Measurements from ENCODE around the gene SND1.
"Not testable (repeated sequence)": the region's sequence is repeated elsewhere in the genome, so short reads cannot be mapped to it uniquely, and the experiment has no call there.

The SND1 gene

DNA sequence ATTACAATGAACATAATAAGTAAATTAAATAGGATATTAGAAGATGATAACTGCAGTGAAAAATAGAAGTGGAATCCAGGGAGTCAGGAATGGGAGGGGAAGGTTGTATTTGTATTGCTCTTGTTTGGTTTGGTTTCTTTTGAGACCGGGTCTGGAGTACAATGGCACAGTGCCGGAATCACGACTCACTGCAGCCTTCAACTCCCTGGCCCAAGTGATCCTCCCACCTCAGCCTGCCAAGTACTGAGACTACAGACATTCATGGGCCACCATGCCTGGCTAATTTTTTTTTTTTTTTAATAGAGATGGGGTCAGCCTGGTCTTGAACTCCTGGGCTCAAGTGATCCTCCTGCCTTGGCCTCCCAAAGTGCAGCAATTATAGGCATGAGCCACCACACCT is 439.1 kb downstream of the SND1 start:
- DNase-seq, result no peak

DNA sequence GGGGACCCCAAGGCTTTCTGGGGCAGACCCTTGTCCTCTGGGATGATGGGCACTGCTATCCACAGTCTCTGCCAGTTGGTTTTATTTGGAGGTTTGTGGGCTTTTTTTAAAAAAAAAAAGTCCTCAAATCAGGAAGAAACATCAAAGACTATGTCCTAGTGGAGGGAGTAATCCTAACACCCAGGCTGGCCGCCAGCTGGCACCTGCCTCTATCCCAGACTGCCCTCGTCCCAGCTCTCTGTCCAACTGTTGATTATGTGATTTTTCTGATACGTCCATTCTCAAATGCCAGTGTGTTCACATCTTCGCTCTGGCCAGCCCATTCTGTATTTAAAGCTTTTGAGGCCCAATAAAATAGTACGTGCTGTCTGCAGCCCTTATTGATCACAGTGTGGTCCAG is 440.2 kb downstream of the SND1 start:
- DNase-seq, result no peak

DNA sequence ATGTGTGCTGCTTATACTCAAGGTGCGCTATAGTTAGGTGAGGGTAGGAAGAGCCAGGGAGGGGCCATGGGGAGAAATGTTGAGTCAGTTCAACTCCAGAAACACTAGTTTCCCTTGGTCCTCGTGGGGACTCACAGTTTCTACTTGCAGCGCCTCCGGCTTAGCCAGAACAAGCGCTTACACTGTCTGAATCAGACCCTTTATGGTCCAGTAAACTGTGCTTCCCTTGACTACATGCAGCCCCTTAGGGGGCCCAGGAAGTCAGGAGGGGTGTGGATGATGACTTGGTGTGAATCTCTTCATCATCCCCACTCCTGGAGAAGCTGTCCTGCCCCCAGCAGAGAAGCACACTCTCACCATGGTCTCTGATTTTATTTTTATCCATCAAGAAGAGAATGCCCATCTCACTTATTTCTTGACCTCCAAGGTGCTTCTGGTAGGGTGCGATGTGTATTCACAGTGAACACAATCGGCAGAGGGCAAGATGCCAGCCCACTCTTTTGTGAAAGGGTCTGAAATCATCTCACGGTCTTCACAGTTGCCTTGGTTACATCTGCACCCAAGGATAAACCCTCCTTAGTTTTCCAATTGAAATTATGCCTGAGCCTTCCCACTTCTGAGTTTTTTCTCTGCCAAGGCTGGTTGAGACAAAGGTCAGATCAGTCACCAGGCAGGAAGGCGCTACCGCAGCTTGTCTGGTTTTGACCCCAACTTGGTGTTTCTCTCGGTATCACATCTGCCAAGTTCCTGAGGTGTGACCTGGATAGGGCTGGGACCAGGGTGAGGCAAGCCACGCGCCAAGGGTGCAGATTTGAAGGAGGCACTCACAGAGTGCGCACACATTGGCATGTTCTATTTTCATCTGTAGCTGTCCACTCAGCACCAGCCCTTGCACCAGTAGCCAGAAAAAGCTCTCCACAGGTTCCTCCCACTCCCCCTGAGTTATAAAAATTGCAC is 441.9 kb downstream of the SND1 start:
- DNase-seq, result no peak

DNA sequence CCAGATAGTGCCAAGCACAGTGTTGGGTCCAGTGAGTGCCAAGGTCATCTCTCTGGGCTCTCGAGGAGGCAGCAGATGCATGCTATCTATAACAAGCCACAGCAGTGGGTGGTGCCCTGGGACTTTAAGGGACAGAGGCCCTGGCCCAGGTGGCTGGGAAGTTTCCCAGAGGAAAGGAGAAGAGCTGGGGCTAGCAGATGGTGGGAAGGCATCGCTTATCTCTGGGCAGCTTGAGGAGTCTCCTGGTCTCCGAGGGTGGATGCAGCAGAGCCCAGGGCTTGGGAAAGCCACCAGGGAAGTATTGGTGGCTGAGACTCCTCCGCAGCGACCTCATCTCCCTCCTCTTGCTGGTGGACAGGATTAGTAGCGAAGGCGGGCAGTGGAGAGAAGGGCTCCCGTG is 442.7 kb downstream of the SND1 start:
- DNase-seq, result no peak

DNA sequence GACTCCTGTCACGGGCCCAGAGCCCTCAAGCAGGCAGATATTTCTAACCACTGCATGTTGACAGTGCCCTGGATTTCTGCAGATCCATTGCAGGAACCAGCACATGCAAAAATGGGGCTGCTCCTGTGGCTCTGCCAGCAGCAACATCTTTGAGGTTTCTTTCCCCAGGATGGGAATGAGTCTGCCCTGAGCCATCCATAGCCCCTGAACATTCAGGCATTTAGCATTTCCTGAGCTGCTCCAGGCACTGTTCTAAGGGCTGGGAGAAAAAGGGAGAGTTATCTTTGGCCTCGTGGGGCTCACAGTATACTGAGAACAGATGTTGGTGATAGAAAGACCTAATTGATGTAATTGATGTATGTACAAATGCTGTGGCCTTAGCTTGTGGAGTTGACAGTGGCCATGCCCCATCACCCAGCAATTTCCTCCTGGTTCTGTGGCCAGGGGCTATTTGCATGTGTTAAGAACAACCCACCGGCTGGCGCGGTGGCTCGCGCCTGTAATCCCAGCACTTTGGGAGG is 445.3 kb downstream of the SND1 start:
- DNase-seq, result no peak

DNA sequence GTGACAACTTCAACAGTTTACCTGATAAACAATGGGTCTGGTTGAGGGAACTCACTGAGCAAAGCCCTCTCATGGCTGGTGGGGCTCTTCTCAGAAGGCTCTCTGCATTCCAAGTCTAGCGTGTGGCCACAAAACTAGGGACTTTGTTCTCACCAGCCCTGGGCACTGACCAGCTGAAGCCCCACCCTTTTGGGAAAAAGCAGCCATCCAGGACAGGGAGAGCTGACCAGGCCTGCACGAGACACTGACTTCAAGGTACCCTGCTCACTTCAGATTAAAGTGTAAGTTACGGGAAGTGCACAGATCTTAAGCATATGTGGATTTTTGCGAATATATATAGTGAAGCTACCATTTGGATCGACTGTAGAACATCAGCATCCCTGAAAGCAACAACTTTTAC is 446.6 kb downstream of the SND1 start:
- no peak for DNase-seq

DNA sequence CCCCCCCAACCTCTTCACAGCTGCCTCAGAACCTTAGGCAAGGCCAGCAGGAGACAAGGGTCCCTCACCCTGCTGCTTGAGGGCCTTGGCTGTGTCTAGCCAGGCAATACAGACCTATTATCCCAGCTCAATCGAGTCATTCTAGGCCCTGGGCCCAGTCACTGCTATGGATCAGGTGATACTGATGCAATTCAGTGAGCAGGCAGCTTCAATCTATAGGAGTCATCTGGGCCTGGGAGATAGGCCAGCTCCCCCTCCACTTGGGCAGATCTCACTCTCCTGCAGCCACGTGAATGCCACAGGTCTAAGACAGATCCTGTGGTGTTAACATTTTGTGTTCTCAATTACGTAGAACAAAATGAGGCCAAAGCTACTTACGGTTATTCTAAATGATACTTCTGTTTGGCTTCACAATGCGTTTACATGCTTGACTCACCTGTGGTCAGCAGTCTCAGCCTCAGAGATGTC is 447.2 kb downstream of the SND1 start:
- DNase-seq, result no peak

DNA sequence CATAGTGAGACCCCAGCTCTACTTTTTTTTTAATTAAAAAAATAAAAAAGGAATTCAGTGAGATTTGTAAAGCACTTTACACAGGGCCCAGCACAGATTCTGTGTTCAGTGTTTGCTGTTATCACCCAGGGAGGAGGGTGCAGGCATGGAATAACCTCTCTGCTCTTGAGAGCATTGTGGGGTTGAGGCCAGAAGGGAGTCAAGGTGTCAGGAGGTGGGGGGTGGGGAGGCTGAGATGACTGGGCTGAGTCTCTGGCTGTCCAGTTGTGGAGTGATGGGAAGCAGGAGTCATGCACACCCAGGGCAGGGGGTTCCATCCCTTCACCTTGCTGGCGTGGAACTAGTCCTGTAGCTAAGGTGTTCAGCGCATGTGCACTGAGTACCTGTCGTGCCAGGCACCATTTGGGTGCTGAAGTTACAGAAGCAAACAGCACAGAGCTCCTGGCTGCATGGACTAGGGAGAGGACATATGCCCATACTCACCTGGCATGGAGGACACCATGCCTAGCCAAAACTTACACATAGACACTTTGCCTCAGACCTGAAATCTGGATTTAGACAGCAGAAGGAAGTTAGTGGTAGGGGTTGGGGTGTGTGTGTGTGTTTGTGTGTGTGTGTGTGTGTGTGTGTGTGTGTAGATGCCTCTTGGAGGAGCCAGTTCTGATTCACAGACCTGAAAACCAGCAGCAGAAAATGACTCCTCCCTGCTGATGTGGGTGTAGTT is 448.4 kb downstream of the SND1 start:
- DNase-seq, result no peak

DNA sequence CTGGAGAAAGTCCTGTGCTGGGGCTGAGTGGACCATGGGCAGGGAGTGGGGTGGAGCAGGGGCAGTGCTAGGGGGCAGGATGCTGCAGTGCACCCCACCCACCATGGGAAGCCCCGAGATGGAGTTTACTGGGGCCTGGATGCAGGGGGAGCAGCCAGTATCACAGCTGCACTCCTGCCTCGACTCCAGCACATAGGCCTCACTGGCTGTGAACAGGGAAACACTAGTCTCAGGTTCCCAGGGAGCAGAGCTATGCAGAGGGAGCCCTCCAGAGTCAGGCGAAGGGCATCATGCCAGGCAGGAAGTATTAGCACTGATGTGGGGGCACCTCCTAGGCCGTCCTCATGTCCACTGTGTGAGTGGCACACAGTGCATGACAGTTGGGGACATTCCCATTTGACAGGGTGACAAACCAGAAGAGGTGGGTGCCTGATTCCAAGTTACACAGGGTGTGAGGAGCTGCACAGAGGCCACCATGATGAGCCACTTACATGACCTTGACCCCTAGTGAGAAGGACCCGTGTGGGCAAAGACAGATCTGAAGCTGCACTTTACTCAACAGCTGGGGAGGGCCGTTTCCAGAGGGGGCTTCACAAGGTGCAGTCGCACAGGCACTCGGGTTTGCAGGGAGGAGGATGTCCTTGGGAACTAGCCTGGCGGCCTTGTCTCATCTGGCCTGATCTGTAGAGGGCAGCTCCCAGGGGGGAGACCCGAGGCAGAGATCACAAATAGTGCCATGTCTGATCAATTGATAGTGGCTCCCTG is 449.1 kb downstream of the SND1 start:
- DNase-seq, result no peak

DNA sequence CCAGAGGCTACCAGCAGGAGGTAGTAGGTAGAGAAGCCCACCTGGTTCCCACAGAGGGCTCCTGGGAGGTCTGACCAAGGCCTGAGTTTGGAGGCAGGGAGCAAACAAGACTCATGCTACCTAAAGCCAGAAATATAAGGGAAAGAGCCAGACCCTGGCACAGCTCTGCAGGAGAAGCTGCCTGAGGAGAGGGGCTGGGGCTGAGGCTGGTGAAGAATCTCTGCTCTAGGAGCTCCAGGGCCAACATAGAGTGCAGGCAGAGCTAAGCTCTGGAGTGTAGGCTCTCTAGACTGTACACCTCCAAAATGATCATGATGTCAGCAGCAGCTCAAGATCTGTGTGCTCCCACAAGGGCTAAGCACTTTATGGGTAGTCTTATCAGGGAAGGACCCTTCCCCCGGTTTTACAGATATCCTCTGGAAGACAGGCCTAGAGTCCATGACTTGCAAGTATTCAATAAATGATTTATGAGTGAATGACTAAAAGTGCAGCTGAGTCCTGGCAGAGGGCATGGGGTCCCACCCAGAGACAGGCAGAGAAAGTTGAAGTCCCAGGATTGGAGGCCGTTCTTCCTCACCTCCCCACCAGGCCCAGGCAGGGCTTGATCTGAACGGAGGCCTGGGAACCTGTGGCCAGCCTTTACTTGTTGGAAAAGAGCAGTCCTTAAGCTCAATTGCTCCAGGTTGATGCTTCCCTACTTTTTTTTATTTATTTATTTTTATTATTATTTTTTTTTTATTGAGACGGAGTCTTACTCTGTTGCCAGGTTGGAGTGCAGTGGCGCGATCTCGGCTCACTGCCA is 450.7 kb downstream of the SND1 start:
- no peak for DNase-seq

DNA sequence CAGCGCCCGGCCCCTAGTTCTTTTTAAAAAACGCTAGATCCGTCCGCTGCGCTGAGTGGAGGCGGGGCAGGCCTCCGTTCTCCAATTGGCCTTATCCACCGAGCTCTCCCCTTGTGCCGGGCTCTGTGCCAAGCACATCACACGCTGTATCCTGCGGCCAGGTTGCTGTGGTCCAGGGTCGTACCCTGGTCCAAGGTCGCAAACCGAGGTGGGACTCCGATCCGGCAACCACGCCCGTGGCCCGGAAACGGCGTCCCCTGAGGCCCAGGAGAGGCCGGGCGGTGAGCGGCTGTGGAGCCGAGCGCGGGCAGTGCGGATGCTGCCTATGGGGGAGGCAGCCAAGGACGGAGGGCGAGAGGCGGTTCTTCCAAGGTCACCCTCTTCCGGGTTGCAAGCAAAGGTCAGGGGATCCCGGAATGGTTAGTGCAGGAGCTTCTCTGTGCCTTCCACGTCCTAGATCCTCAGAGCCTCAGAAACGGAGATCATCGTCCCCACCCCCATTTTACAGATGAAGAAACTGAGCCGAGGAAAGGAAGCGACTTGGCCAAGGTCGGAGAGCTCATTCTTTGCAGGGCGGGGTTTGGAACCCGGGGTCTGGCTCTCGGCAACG is 451.6 kb downstream of the SND1 start:
- DNase-seq, result no peak

DNA sequence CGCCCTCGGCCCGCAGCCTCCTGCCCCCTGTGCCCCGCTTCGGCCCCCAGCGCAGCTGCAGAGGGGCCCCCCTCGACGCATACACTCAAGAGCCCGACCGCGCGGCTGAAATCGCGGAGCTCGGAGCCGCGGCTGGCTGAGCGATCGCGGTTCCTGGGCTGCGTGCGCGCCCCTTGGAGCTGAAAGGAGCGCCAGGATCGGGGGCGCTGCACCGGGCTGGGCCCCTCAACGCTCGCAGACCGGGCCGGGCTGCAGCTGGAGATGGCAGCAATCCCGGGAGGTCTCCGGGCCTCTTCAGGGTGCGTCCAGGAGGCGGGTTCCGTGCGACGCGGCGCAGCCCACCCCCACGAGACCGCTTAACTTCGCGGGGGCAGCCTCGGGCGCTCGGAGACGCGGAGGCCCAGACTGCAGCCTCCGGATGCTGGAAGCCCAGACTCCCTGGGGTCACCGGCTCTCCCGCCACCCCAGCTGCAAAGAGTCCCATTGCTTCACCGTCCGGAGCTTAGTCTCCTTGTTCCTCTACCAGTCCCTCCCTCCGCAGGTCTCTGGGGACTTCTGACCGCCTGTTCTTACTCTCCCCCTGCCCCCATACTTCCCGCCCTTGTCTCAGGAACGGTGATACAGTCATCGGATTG is 452.2 kb downstream of the SND1 start:
- DNase-seq, result no peak

DNA sequence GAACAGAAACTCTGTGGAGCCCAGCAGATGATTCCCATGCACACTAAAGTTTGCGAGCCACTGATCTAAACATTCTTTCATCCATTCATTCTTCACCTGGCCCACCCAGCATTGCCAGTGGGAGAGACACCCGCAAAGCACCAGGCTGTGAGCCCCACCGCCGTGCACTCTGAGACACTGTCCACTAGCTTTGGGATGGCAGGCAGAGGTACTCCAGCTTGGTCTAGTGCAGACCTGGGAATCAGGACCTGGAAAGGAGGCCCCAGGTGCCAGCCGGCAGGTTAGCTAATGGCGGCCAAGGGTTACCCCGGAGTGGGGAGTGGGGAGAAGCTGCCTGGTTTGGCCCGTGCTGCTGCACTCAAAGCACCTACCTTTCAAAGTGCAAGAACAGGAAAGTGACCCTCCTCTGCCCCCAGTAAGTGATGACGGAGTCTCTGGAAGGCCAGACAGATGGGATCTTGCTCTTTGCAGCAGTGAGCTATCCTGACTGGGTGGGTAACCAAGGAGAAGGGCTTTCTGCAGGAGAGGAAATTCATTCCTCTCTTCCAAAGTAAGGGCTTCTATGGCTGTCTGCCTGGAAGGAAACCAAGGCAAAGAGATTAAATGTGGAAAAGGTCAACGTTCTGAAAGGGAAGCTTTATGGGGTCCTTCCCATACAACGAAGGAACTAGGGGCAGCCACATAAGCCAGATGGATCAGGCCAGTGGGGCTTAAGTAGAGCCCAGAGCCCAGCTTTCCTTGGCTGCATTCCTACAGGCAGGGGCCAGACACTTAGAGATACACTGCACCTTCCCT is 453.4 kb downstream of the SND1 start:
- DNase-seq, result no peak

DNA sequence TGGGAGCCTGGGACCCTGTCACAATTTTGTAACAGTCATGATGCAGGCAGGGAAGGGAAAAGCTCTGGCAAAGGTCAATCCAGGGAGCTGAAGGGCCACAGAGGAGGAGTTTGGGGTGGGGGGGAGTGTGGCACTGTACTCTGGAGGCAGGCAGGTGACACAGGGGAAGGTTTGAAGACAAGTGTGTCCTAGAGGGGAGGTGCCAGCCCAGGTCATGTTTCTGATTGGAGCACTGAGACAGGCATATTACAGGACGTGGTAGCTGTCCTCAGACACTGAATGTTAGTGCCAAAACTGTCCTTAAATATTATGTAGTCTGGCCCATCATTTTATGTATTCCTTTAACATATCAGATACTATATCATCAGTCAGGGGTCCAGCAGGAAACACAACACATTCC is 454.8 kb downstream of the SND1 start:
- DNase-seq, result no peak

DNA sequence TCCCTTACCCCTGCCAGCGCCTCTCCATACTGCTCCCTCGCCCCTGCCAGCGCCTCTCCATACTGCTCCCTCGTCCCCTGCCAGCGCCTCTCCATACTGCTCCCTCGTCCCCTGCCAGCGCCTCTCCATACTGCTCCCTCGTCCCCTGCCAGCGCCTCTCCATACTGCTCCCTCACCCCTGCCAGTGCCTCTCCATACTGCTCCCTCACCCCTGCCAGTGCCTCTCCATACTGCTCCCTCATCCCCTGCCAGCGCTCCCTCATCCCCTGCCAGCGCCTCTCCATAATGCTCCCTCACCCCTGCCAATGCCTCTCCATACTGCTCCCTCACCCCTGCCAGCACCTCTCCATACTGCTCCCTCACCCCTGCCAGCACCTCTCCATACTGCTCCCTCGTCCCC is 455.5 kb downstream of the SND1 start:
- not testable (repeated sequence) for DNase-seq

DNA sequence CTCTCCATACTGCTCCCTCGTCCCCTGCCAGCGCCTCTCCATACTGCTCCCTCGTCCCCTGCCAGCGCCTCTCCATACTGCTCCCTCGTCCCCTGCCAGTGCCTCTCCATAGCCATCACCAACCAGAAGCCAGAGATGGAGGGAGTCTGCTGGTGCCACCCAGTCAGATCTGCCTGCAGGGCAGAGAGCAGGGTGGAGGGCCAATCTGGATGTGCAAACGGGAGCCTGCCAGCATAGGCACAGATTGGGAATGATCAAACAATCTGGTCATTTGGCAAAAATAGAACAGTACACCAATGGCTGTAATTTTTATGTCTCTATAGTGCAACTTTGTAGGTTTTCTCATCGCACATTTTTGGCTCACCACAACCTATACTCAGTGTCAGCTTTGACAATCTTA is 456.1 kb downstream of the SND1 start:
- DNase-seq, result no peak

DNA sequence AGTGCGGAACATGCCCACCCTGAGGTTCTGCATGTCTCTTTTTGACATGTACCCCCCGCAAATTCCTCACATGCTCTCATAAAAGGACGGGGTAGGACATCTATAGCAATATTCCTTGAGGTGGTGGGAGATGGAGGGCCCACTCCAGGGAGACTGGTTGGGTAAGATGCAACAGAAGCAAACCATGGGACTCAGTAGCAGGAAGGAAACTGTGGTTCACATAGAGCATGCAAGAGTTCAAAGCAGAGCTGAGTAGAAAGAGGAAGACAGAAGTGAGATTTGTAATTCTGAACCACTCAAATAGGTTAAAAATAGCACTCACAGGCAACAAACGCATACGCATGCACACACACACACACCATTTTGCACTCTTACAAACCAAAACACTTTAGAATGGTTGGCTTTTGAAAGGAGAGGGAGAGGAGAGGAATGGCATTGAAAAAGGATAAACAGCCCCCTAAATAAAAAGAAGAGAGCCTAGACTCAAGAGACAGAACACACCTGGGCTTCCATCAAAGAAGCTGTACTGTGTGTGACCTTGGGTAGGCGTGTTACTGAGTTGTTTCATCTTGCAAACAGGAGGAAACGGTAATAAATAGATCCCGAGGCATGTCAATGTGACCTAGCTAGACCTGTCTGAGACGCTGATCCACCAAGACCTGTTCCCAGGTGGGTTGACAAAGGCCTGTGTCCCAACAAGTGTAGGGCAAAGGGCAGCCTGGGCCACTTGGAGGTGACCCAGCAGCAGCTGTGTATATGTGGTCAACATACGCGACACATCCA is 456.8 kb downstream of the SND1 start:
- DNase-seq, result no peak

DNA sequence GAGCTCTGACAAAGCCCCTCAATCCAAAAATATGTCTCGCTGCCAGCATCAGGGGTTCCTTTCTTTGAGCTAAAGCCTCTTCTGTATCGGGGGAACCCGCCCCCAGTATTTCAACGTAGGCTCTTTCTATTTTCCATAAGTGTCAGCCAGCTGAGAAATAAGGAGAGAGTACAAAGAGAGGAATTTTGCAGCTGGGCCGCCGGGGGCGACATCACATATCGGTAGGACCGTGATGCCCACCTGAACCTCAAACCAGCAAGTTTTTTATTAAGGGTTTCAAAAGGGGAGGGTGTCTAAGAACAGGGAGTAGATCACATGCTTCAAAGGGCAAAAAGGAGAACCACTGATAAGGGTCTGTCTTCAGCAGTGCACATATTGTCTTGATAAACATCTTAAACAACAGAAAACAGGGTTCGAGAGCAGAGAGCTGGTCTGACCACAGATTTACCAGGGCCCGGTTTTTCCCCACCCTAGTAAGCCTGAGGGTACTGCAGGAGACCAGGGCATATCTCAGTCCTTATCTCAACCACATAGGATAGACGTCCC is 457.5 kb downstream of the SND1 start:
- not testable (repeated sequence) for DNase-seq
